ENCODE measurements around the gene SCUBE1.

DNA sequence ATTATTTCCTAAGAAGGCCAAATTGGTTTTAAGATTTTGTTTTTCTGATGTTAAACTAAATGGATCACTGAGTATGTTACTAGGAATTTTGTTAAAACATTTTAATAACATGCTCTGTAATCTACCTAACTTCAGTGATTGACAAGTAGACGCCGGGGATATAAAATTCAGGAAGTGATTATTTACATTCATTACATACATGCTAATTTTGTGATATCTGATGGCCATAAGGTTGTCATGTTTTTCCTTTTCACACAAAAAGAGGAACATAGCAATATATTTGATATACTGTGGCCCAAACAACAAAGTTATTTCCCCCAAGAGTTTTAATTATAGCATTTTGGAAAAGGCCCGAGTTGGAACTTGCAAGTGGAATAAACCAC lies 12.1 kb downstream of the SCUBE1 start:
- TF ChIP-seq RARB (CRISPR knock-in tag; IDR thresholded peaks at IDR 0.05) (no peak), ZC3H10 (CRISPR knock-in tag; IDR thresholded peaks at IDR 0.05) (no peak), CSDC2 (CRISPR knock-in tag; IDR thresholded peaks at IDR 0.05) (no peak), ARNTL (CRISPR knock-in tag; IDR thresholded peaks at IDR 0.05; ENCODE audit: borderline replicate concordance, low read depth) (no peak), ESRRG (CRISPR knock-in tag; IDR thresholded peaks at IDR 0.05) (no peak), ZNF565 (CRISPR knock-in tag; conservative IDR thresholded peaks at IDR 0.05; ENCODE audit: low read depth) (no peak), ISL1 (CRISPR knock-in tag; IDR thresholded peaks at IDR 0.05) (no peak), BACH2 (CRISPR knock-in tag; IDR thresholded peaks at IDR 0.05; ENCODE audit: borderline replicate concordance) (no peak)
- TF ChIP-seq, protein P1, sequence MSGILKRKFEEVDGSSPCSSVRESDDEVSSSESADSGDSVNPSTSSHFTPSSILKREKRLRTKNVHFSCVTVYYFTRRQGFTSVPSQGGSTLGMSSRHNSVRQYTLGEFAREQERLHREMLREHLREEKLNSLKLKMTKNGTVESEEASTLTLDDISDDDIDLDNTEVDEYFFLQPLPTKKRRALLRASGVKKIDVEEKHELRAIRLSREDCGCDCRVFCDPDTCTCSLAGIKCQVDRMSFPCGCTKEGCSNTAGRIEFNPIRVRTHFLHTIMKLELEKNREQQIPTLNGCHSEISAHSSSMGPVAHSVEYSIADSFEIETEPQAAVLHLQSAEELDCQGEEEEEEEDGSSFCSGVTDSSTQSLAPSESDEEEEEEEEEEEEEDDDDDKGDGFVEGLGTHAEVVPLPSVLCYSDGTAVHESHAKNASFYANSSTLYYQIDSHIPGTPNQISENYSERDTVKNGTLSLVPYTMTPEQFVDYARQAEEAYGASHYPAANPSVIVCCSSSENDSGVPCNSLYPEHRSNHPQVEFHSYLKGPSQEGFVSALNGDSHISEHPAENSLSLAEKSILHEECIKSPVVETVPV (CRISPR knock-in tag; IDR thresholded peaks at IDR 0.05) = no peak
- TF ChIP-seq, protein P2, sequence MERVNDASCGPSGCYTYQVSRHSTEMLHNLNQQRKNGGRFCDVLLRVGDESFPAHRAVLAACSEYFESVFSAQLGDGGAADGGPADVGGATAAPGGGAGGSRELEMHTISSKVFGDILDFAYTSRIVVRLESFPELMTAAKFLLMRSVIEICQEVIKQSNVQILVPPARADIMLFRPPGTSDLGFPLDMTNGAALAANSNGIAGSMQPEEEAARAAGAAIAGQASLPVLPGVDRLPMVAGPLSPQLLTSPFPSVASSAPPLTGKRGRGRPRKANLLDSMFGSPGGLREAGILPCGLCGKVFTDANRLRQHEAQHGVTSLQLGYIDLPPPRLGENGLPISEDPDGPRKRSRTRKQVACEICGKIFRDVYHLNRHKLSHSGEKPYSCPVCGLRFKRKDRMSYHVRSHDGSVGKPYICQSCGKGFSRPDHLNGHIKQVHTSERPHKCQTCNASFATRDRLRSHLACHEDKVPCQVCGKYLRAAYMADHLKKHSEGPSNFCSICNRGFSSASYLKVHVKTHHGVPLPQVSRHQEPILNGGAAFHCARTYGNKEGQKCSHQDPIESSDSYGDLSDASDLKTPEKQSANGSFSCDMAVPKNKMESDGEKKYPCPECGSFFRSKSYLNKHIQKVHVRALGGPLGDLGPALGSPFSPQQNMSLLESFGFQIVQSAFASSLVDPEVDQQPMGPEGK (CRISPR knock-in tag; IDR thresholded peaks at IDR 0.05; ENCODE audit: borderline replicate concordance) = no peak

Measured in SK-N-SH treated with all-trans-retinoic acid at 6 μM for 48 hours (cell line).